22Rv1 (cell line): ENCODE results near the gene SEZ6L.

Experiments
- H3K27ac ChIP-seq: fragments of 450-650 bp; 2 replicates; pipeline ENCODE4 v1.5.1; 2017
- CTCF ChIP-seq: fragments of 450-650 bp; IDR thresholded peaks from 2 replicates; pipeline ENCODE4 v1.5.1; 2017; ENCODE audit warnings: mild to moderate bottlenecking
- ZFX ChIP-seq: fragments of 450-650 bp; IDR thresholded peaks from 2 replicates; pipeline ENCODE4 v1.6.1; 2017; ENCODE audit warnings: antibody characterized with exemption, borderline replicate concordance

SEZ6L gene

GRCh38 chr22:26197425-26197824 is 28.2 kb downstream of the SEZ6L start:
- TF ChIP-seq ZFX (no peak), CTCF (no peak)
- no peak overlapping the region for H3K27ac ChIP-seq

- TF ChIP-seq CTCF, result no peak
- no peak for TF ChIP-seq ZFX
- no peak overlapping the region for H3K27ac ChIP-seq
These were observed 30.4 kb downstream of the SEZ6L start for GRCh38 chr22:26199665-26200064.

GRCh38 chr22:26202280-26202924 is 33.1 kb downstream of the SEZ6L start:
- no peak overlapping the region for H3K27ac ChIP-seq
- TF ChIP-seq CTCF (no peak), ZFX (no peak)

GRCh38 chr22:26205494-26205893 is 36.2 kb downstream of the SEZ6L start:
- no peak overlapping the region for H3K27ac ChIP-seq
- TF ChIP-seq CTCF, result no peak
- TF ChIP-seq ZFX, result no peak

GRCh38 chr22:26210334-26210733 is 41.1 kb downstream of the SEZ6L start:
- TF ChIP-seq CTCF, result no peak
- no peak for TF ChIP-seq ZFX
- H3K27ac ChIP-seq, result no peak overlapping the region

GRCh38 chr22:26213826-26214225 is 44.6 kb downstream of the SEZ6L start:
- TF ChIP-seq ZFX, result no peak
- TF ChIP-seq CTCF, result no peak
- H3K27ac ChIP-seq, result no peak overlapping the region

GRCh38 chr22:26214466-26214865 is 45.2 kb downstream of the SEZ6L start:
- TF ChIP-seq ZFX (no peak), CTCF (no peak)
- no peak overlapping the region for H3K27ac ChIP-seq
